Left cardiac atrium (tissue), 4 donors: ENCODE measurements around the gene CYP17A1. TPM values are rescaled to one million over a fixed set of nuclear protein-coding genes. Genes with fewer than 3 reads are reported as not detected.

Source experiments
- ATAC-seq, 2 donors: fragments of 200-7000 bp; cut with Tn5 transposase; one replicate each; pipeline ENCODE4 v1.9.1; 2020; ENCODE audit warnings: mild to moderate bottlenecking in 2 of 2, moderate library complexity in 2 of 2
- DNase-seq: peaks from one replicate; pipeline ENCODE4 v3.0.0-alpha.2; 2020
- intact Hi-C, 2 donors: fragments of 100-400 bp; cut with DNase I; formaldehyde crosslinking; loops; one replicate each; pipeline versions ENCODE4 v1.14.1 to v1.15.1; 2022 to 2023
- total RNA-seq, 2 donors: library from RNA; stranded (reverse); fragmentation: NEBNext Ultra II Directional; extraction: Animal tissue kit (Norgen Biotek cat#: 25700); gene quantifications; one replicate each; pipeline ENCODE4 v1.2.1, GENCODE V29; 2021
- donor health status: DM: no; HTN: yes; CAD: no.
- donor health status: DM: no; HTN: yes; CAD: no; lungs with severe emphysema.
- donor health status: DM: yes; HTN: yes; CAD: no.
- donor health status: Dilated cardiomyopathy.

Gene CYP17A1
- total RNA-seq, 2 donors from 2014 or later: not detected

DNA sequence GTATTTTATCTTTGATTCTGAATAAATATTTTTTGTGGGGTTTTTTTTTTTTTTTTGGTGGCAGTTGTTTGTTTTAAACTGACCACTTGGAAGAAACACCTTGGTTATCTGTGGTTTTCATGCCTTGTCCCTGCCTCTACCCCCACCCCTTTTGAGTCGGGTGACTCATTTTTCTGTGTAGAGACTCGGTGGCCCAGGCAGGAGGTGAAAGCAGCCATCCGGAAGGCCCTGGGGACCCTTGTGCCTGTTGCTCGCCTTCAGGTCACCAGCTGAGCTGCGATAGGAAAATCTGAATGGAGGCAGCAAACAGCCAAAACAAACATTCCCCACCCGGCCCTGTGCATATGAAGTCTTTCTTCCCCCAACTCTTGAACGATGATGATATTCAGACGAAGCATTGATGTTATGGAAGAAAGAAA, 22.8 kb downstream of the CYP17A1 start:
- ATAC-seq: peak; percentile 9 to 56
- peak; percentile 86 for DNase-seq
- intact Hi-C loops: no loop called here

DNA sequence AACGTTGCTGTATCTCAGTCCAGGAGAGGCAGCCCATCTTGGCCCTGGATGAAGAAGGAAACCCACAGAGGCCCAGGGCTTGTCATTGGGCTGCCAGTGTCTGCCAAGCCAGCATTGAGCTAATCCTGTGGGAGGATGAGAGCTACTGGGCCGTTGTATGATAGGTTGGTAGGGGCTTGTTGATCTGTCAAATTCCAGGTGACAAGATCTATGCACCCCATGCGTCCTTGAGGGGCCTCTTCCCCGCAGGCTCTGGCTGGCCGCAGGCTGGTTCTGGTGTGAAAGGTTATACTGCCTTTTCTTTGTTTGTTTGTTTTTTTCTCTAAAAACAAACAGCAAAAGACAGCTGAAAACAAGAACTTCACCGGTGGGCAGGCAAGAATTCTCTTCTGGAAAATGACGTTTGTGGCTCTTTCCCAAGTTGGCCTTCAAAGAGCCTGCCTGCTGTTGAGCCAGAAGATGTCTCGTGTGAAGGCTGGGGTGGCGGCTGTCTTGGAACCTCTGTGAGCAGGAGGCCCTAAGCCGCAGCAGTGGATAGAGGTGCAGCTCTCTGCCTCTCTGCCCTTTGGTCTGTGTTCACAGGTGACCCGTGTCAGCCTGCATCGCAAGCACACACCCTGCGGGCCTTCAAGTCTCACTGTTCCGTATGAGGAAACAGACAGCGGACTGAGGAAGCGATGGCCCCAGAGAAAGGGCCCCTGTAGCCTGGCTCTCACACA, 23.3 kb downstream of the CYP17A1 start:
- ATAC-seq: peak in 1 of 2 donors; percentile 12
- intact Hi-C loops: no loop called here
- peak; percentile 49 for DNase-seq

DNA sequence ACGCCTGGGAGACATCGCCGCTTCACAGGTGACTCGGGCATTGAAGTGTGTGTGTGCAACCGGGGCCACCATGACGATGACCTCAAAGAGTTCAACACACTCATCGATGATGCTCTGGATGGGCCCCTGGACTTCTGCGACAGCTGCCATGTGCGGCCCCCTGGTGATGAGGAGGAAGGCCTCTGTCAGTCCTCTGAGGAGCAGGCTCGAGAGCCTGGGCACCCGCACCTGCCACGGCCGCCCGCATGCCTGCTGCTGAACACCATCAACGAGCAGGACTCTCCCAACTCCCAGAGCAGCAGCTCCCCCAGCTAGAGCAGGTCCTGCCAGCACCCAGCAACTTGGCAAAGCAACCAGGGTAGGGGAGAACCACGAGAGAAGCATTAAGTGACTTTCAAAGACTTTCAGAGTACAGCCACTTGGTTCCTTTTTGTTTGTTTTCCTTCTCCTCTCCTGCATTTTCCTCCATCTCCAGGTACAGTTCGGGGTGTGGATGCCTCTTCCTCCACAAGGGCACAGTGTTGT, 24.1 kb downstream of the CYP17A1 start:
- intact Hi-C loops: no loop called here

DNA sequence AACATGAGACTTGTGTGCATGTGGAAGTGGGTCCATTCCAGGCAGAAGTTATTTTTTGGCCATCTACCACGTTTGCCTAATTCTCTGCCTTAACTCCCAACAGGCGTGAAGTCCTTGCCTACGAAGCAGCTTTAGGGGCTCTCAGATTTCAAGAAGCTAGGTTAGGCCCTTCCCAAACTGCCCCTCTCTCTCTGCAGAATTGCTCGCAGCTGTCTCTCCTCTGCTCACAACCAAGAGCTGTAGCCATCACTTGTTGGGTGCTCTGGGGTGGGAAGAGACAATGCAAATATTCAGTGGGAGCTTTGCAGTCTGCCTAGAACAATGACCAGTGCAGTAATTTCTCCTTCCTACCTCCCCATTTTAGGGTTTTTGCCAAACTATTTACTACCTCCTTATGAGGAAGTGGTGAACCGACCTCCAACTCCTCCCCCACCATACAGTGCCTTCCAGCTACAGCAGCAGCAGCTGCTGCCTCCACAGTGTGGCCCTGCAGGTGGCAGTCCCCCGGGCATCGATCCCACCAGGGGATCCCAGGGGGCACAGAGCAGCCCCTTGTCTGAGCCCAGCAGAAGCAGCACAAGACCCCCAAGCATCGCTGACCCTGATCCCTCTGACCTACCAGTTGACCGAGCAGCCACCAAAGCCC, 24.9 kb downstream of the CYP17A1 start:
- no peak for DNase-seq
- intact Hi-C loops: no loop called here
- no peak for ATAC-seq

More for the DNA sequence above, 24.1 kb downstream of the CYP17A1 start:
- ATAC-seq: no peak
- no peak for DNase-seq

DNA sequence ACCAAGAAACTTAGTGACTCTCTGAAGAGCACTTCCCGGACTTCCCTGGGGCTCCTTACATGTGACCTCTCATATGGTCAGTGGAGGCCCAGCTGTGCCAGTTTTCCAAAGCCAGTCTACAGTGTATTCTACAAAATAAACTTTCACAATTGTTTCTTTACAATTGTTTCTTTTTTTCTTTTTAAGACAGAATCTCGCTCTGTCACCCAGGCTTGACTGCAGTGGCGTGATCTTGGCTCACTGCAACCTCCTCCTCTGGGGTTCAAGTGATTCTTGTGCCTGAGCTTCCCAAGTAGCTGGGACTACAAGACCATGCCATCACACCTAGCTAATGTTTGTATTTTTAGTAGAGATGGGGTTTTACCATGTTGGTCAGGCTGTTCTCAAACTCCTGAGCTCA, 25.9 kb downstream of the CYP17A1 start:
- ATAC-seq (no peak), DNase-seq (no peak)
- intact Hi-C loops: no loop called here

DNA sequence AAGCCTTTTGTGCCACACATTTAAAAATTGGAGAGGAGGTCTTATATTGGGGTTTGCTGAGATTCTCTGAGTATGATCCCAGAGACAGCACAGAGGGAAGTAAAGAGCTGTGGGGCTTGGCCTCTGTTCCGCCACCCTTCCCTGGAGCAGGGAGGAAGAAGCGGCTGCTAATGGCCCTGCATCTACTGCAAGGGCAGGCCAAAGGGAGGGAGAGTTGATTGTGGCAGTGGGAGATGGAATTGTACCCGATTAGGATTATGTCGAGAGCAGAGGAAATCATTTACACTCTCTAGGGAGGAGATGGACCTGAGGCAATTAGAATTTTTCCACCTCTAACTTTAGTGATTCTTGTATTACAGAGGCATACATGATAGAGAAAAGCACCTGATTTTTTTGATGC, 28.8 kb downstream of the CYP17A1 start:
- ATAC-seq: no peak
- intact Hi-C loops: no loop called here
- DNase-seq: no peak

DNA sequence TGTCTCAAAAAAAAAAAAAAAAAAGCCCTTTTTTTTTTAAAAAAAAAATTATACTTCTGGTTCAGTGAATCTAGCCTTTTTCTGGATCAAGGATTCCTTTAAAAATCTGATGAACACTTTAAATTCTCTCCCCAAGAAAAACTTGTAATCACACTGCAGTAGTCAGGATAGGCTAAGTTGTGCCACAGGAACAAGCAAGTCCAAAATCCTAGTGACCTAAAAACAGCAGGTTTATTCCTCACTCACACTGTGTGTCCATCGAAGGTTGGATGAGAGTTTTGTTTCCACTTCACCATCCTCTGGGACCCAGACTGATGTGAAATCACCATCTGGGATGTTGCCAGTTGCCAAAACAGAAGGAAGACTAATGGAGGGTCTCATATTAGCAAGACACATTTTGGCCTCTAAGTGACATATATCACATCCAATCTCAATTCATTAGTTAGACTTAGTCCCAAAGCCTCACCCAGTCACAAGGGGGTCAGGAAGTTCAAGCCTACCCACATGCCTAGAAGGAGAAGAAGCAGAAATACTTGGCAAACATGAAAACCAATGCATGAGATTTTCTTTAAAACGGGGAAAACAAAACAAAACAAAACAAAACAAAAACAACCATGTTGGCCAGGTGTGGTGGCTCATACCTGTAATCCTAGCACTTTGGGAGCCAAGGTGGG, 32.7 kb downstream of the CYP17A1 start:
- ATAC-seq (no peak), DNase-seq (no peak)
- intact Hi-C loops: loop anchor here in 1 of 2 donors (5.0 kb wide), 1 partner anchor 37 kb away; no protein-coding TSS in a partner anchor

DNA sequence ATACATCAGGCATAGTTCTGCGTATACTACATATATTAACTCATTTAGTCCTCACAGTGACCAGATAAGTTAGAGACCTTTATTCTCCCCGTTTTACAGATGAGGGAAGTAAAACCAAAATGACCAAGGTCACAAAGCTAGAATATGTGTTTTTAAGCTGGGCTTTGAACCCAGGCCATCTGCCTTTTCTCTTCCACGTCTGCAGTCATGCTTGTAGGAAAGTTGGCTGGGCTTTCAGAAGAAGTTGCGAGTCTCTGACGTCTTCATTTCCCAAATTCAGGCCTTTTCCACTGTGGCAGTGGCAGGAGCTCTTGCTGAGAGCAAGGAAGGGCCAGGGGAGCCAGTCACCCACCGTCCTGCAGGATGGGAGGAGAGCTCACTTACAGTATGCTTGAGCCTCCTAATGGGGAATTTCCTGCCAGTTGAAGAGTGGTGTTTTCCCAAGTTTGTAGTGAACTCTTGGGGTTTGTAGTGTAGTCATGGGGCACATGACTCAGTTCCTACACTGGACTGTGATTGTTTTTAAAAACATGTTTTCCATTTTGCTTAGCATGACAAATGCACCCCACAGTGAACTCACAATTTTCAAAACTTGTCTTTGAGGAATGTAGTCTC, 34.2 kb downstream of the CYP17A1 start:
- ATAC-seq: peak; percentile 66 to 78
- peak; percentile 77 for DNase-seq
- intact Hi-C loops: loop anchor here in 1 of 2 donors (5.0 kb wide), 1 partner anchor 36 kb away; no protein-coding TSS in a partner anchor

DNA sequence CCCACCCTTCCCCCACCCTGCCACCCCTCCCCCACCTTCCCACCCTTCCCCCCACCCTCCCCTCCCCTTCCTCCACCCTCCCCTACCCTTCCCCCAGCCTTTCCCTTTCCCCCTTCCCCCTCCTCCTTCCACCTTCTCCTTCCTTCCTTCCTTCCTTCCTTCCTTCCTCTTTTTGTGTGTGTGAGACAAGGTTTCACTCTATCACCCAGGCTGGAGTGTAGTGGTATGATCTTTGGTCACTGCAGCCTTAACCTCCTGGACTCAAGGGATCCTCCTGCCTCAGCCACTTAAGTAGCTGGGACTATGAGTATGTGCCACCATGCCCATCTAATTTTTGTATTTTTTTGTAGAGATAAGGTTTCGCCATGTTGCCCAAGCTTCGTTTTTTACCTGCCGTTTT, 35.2 kb downstream of the CYP17A1 start:
- intact Hi-C loops: loop anchor here in 1 of 2 donors (5.0 kb wide), 1 partner anchor 35 kb away; no protein-coding TSS in a partner anchor
- ATAC-seq: no peak

DNA sequence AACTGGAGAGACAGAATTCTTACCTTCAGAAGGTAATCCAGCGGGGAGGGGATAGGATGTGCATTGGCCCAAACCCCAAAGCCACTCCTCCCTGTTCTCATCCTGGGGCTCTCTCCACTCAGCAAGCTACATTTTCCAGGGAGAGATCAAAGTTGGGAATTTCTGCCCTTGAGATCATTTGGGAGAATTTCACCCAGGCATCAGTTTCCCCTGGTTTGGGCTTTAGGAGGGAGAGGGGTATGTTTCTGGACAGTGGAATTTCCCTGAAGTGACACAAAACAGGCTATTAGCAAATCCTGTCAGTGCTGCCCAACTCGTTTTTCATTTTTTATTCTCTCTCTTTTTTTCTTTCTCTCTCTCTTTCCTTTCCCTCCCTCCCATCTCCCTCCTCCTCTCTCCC, 35.7 kb downstream of the CYP17A1 start:
- DNase-seq (no peak), ATAC-seq (no peak)
- intact Hi-C loops: loop anchor here in 1 of 2 donors (5.0 kb wide), 1 partner anchor 34 kb away; no protein-coding TSS in a partner anchor

More for the DNA sequence above, 35.2 kb downstream of the CYP17A1 start:
- DNase-seq: no peak

DNA sequence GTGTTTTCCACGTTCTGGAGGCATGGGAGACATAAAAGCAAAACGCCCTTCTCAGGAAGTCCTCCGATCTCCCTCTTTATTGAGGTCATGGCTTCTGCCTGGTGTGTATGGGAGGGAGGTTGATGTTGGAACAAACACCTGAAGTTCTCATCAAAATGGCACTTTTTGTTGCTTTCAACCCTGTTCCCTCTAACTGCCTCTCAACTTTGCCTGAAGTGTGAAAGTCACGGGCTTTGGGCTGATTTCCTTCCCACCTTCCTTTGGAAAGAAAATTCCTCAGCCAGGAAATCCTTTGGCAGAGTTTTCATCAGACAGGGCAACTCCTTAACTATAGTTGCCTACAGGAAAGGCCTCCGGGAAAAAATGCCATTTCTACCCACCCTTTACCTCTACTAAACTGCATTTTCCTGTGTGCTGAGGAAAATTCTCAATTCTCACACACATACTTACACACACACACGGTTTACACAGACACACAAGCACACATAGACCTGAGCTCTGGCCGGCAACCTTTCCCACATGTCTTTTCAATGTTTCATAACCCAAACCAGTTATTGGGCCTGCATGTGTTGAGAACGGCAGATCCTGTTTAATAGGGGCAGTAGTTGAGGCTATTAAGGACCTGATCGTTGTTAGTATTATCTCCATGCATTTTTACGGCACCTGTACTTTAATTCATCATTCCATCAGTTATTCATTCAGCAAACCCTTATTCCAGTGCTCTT, 36.4 kb downstream of the CYP17A1 start:
- intact Hi-C loops: loop anchor here in 1 of 2 donors (5.0 kb wide), 1 partner anchor 33 kb away; no protein-coding TSS in a partner anchor
- ATAC-seq: peak in 1 of 2 donors; percentile 2

DNA sequence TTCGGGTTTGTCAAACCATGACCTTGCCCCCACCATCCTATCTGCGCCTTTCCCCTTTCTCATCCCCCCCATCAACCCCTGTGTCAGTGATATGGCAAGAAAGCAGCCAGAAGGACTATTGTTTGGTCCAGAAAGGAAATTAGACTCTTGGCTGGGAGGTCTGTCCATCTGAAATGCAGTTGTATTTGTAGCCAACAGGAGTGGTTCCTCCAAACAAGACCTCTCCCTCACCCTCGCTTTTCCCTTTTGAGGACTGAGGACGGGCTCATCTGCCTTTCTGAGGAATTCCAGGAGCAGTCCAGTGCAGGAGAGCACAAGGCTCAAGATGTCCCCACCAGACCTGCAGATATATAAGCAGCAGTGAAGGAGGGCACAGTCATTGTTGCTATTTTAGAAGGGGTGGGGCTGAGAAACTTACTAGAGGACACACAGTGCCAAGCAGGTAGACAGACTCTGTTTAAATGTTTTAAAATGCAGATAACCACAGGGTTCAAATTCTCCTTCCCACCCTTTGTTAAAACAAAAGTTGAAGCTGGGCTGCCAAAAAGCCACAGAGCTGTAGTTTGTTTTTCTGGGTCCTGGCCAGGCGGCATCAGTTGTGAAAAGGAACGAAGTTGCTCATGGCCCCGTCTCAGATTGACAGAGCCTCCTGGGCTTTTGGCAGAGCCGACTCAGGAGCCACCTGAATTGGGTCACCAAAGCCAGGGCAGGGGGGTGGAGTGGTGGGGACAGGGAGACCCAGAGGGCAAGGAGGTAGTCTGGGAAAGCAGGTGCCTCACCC, 37.3 kb downstream of the CYP17A1 start:
- intact Hi-C loops: loop anchor here in 1 of 2 donors (5.0 kb wide), 1 partner anchor 33 kb away; no protein-coding TSS in a partner anchor
- DNase-seq (peak; percentile 74), ATAC-seq (peak in 1 of 2 donors; percentile 1)

More for the DNA sequence above, 36.4 kb downstream of the CYP17A1 start:
- no peak for DNase-seq

DNA sequence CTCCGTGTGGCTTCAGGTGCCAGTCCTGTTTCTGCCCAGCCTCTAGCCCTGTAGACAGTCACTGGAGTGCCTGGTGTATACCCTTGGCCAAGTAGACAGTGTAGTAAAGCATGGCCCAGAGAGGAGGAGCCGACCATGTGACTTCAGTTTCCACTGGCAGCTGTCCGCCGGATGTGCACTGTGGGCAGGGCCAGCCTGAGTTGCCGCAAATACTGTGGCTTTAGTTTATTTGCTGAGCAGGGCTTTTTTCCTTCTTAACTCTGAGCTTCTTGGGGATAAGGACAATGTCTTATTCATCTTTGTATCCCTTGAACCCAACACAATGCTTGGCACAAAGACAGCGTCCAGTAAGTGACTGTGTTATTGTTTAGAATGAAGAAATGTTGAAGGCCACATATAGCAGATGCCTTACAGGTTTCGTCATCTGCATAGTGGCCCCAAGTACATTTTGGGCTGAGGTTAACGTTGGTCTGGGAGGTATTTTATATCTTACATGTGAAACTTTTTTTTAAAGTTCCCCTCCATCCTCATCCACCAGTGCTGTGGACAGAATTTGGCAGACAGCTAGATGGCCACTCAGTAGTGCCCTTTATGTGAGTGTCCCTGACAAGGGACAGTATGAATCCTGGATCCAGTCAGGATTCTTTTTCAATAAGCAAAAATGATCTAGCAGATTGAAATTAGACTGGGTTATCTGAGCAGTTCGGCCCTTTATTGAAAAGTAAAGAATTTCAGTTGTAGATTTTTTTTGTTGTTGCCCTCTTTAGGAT, 40.6 kb downstream of the CYP17A1 start:
- peak; percentile 96 for ATAC-seq
- peak; percentile 94 for DNase-seq
- intact Hi-C loops: no loop called here

DNA sequence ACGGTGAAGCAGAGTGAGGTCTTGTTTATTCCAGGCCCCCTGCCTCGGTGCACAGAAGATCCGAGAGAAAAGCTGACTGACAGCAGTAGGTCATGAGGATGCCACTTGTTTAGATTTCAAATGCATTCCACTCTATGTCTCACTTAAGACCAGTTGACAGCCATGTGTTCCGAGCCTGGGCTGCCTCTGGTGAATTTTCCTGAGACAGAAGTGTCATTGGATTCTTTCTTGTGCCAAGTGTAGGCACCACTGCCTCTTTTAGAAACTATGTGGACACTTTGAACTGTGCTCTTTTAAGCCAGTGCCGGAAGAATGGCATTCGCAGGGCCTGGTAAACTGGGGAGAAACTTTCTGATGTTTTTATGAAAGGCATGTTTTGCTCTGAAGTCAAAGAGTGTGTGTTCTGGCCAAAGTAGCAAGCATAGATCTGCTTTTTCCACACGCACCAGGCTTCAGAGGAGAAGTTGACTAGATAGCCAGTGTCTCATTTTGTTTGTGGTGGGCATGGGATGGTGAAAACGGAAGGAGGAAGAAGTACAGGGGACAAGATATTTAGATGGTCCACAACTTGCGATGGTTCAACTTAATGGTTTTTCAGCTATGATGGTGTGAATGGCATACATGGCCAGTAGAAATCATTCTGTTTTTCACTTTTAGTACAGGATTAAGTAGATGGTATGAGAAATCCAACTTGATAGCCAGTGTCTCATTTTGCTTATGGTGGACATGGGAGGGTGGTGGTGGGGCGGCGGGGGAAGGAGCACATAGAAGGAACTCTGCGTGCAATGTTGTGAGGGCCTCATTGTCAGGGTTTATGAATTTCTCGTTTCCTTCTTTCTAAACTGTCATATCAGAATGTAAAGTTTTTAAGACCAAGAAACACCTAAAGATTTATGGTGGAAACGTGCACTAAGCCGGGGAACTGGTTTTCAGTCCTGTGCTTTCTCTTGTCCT, 41.5 kb downstream of the CYP17A1 start:
- DNase-seq (no peak), ATAC-seq (peak; percentile 48 to 51)
- intact Hi-C loops: no loop called here

DNA sequence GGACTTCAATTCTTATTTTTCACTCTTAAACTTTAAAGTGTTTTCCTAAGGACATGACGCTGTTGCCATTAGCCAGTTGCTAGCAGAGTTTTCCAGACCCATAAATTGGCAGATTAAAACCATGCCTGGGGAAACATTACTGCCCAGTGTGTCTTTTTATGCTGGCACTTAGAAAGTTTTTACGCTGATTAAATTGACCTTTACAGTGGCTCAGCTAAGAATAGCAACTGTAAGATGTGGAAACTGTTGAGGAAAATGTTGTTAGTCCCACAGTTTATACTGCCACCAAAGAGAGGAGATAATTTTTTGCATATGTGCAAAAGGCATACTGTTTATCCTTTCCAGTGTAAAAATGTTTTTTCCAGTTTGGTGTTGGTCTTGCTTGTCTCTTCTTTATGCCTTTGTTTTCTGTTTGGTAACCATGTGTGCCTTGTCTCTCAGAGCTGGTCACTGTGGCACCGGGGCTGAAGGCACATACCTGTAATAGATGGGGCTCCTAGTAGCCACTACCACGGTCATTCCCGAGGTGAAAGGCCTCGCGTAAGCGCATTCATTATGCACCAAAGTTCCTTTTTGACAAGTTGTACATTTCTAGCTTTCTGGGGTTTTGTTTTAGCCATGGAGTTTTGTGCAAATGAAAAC, 45.3 kb downstream of the CYP17A1 start:
- ATAC-seq: no peak
- intact Hi-C loops: no loop called here
- DNase-seq: no peak
